Caki2 (cell line): Measurements from ENCODE around the gene POTEJ. TPM values are rescaled to one million over a fixed set of nuclear protein-coding genes. Genes with fewer than 3 reads are reported as not detected.
"Not testable (repeated sequence)": the region's sequence is repeated elsewhere in the genome, so short reads cannot be mapped to it uniquely, and the experiment has no call there.

Experiments used
- DNase-seq: peaks from one replicate; pipeline ENCODE4 v3.0.0-alpha.2; 2015; ENCODE audit warnings: low read depth
- in situ Hi-C: cut with HindIII; loops from 2 replicates; pipeline ENCODE4 v1.10.0; 2016; ENCODE audit warnings: low sequenced_read_pairs, low pct_unique_long_range_greater_than_20kb, mixed read lengths
- total RNA-seq: library from RNA; depleted of rRNA; stranded (reverse); fragments of >200 nt; shearing (Covaris generic); gene quantifications from 2 replicates; pipeline ENCODE4 v1.2.3, GENCODE V29; 2014; ENCODE audit warnings: low replicate concordance; rRNA removed

POTEJ gene
- total RNA-seq, 1 experiment from 2014 or later, result not detected

- in situ Hi-C loops, DNase-seq: not testable (repeated sequence)
These were observed 92.0 kb downstream of the POTEJ start for GRCh38 chr2:130703250-130703649.

Other genes with a start within 250 kb of the POTEJ start
- gene POTEI, start 102.1 kb upstream of the POTEJ start, total RNA-seq, result not detected in 2 replicates
- not detected in 2 replicates for gene CFC1B, start 90.2 kb upstream of the POTEJ start, total RNA-seq
- not detected in 2 replicates for gene CFC1, start 11.9 kb upstream of the POTEJ start, total RNA-seq
- gene GPR148, start 117.6 kb downstream of the POTEJ start, total RNA-seq, result not detected in 2 replicates
- not detected in 2 replicates for gene AMER3, start 144.1 kb downstream of the POTEJ start, total RNA-seq
- gene ARHGEF4, start 225.5 kb downstream of the POTEJ start, total RNA-seq, result 5.9 and 7.8 TPM in 2 replicates